ENCODE measurements around the gene NPTN.

The NPTN gene

GRCh38 chr15:73601451-73602445 lies 31.4 kb downstream of the NPTN start:
- no peak overlapping the region for H3K4me3 ChIP-seq (ENCODE audit: low read length)
- TF ChIP-seq ZNF274 (IDR thresholded peaks at IDR 0.05; ENCODE audit: low read depth, low read length): no peak

DNA sequence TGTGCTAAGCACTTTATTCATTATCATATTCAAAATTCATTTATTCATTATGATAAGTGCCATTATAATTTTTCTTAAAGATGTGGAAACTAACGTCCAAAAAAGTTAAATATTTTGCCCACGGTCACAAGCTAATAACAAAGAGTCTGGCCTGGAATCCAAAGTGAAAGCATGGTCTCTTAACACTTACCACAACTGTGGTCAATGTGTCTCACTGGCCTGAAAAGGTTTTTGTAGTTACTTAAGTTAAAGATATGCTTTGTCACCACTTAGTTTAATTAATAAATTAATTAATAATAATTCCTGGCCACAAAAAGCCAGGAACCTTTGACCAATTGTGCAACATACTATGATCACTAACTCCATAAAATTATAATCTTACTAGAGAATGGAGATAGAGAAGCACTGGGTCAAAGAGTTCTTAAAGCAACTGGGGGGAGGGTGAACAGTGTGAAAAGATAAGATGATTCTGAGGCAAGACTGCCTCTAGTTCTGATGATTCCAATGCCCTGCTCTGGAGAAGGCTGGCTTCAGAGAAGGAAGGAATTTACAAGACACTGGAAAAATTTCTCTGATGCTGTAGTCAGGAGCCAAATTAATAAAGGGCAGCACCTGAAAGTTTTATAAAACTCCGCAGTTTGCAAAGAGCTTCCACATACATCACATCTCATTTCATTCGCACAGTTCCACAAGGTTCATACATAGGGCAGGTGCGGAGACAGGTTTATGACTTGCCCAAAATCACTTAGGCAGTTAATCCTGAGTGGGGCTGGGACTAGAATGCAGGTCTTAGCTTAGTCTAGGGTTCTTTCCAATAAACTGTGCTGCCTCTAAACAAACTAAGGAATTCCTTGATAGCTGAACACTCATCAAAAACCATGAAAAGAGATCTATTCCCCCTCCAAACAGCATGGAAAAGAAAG lies 32.5 kb downstream of the NPTN start:
- no peak overlapping the region for H3K4me3 ChIP-seq (ENCODE audit: low read length)
- no peak for TF ChIP-seq ZNF274 (IDR thresholded peaks at IDR 0.05; ENCODE audit: low read depth, low read length)

- TF ChIP-seq ZNF274 (IDR thresholded peaks at IDR 0.05; ENCODE audit: low read depth, low read length): no peak
- no peak overlapping the region for H3K4me3 ChIP-seq (ENCODE audit: low read length)
These were observed 33.3 kb downstream of the NPTN start for GRCh38 chr15:73599934-73600333.

DNA sequence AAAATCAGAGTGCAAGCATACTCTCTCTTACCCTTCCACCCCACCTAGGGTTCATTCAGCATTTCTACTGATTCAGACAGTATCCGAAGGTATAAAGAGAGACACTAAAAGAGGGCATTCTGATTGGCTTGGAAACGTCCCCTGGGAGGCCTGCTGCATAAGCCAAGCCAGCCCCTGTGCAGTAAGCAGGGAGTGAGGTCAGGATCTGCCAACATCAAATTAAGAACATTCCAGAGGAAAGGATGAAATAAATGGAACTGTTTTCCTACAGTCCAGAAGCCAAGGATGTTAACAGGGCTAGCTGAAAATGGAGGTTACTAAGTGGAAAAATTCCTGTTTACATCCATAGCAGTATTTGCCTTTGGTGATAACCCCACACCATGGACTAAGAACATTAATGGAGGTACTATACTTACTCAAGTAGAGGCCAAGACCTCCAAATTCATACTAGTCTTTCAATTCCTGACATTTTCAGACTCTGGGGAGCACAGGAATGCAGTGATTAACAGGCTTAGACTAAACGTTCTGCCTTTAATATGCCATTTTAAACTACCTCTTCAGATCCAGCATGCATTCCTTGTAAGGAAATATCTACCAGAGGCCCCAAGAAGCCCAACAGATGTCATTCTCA lies 34.5 kb downstream of the NPTN start:
- TF ChIP-seq ZNF274 (IDR thresholded peaks at IDR 0.05; ENCODE audit: low read depth, low read length): no peak
- no peak overlapping the region for H3K4me3 ChIP-seq (ENCODE audit: low read length)

GRCh38 chr15:73597036-73597638 lies 36.1 kb downstream of the NPTN start:
- no peak overlapping the region for H3K4me3 ChIP-seq (ENCODE audit: low read length)
- no peak for TF ChIP-seq ZNF274 (IDR thresholded peaks at IDR 0.05; ENCODE audit: low read depth, low read length)

GRCh38 chr15:73596174-73596573 lies 37.0 kb downstream of the NPTN start:
- no peak overlapping the region for H3K4me3 ChIP-seq (ENCODE audit: low read length)
- no peak for TF ChIP-seq ZNF274 (IDR thresholded peaks at IDR 0.05; ENCODE audit: low read depth, low read length)

GRCh38 chr15:73594109-73594508 lies 39.1 kb downstream of the NPTN start:
- TF ChIP-seq ZNF274 (IDR thresholded peaks at IDR 0.05; ENCODE audit: low read depth, low read length): no peak

DNA sequence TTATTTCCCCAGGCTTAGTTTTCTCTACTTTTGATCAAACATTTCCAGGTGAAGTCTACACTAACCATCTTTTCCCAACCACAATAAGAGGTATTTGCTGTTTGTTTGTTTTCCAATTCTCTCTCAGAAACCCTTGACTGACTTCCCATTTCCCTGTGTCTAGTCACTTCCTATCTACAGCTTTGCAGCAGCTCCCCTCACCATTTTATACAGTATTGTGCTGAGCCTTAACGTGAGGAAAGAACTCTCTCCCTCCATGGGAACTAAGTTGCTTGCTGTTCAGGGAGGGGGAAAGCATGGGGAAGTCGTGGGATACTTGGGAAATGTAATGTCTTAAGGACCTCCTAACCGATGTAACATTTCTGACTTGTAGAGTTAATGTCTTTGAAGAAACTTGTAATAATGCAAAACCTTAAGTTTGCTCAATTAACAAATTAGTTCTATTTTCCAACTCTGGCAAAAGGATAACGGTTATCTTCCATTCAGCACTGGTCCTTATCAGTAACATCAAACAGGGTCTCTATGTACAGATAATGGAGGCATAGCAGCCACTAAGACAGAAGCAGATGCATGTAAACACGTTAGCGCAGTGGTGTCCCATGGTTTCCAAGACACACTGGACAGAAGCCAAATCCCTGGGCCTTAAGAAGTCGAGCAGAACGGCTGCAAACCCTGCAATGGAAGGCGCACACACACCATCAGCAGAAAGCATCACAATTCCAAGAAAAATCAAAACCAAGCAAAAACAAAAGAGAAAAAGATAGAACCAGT lies 39.7 kb downstream of the NPTN start:
- H3K4me3 ChIP-seq (ENCODE audit: low read length): no peak overlapping the region
- TF ChIP-seq ZNF274 (IDR thresholded peaks at IDR 0.05; ENCODE audit: low read depth, low read length): no peak

More at GRCh38 chr15:73594109-73594508, 39.1 kb downstream of the NPTN start:
- no peak overlapping the region for H3K4me3 ChIP-seq (ENCODE audit: low read length)

GRCh38 chr15:73590263-73590662 lies 42.9 kb downstream of the NPTN start:
- no peak for TF ChIP-seq ZNF274 (IDR thresholded peaks at IDR 0.05; ENCODE audit: low read depth, low read length)
- no peak overlapping the region for H3K4me3 ChIP-seq (ENCODE audit: low read length)

DNA sequence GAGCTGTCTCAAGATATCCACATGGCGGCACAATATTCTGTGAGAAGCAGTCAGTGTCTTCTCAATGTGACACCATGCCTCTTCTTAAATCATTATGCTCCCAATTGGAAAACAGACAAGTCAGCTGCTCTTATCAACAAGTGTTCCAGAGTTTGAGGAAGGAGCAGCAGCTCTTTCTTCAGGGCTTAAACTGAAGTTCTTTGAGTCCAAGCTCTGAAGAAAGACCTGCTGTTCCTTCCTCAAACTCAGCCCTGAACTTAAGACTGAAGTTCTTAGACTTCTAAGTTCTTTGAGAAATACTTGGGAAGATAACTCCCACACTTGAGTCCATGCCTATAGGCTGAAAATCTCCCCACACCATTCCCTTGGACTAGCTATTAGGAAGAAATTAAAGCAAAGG lies 43.4 kb downstream of the NPTN start:
- no peak overlapping the region for H3K4me3 ChIP-seq (ENCODE audit: low read length)
- TF ChIP-seq ZNF274 (IDR thresholded peaks at IDR 0.05; ENCODE audit: low read depth, low read length): no peak

DNA sequence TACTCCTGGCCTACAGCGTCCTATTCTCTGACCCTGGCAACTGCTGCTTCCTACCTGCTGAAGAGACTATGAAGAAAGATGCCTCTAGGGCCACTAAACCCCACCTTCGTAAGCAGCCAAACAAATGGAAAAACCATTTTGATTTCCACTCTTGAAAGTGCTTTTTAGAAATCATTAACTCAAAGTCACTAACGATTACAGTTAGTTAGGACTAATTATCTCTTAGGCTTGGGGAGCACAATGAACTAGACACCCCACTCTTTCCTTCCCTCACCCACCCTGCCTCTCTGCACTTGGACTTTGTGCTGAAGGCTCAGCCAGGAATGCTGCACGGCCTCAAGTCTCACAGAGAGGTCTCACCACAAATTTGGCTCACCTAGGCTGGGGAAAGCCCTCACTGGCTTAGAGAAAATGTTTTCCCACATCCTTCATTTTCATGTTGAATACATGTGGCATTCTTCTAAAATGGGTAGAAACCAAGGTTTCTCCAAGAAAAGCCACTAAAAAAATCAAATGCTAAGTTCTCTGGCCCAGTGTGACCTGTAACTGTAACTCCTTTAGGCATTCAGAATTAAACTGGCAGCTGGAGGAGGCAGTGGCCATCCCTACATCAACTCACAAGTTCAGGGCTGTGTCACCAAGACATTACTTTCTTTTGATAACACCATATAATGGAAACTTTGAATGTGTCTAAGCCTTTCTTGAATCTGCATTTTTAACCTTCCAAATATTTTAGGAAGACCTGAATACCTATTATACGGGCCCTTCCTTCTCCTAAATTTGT lies 47.1 kb downstream of the NPTN start:
- TF ChIP-seq ZNF274 (IDR thresholded peaks at IDR 0.05; ENCODE audit: low read depth, low read length): no peak

GRCh38 chr15:73584699-73585420 lies 48.3 kb downstream of the NPTN start:
- H3K4me3 ChIP-seq (ENCODE audit: low read length): no peak overlapping the region
- no peak for TF ChIP-seq ZNF274 (IDR thresholded peaks at IDR 0.05; ENCODE audit: low read depth, low read length)

More for the DNA sequence above, 47.1 kb downstream of the NPTN start:
- no peak overlapping the region for H3K4me3 ChIP-seq (ENCODE audit: low read length)
